ENCODE data around the gene MAP3K3.

GRCh38 chr17:63685578-63685977, 63.4 kb downstream of the MAP3K3 start:
- TF ChIP-seq CTCF (IDR thresholded peaks at IDR 0.05), result no peak
- TF ChIP-seq POLR2A (IDR thresholded peaks at IDR 0.05), result no peak
- TF ChIP-seq POLR2AphosphoS5 (IDR thresholded peaks at IDR 0.05), result no peak

Measured in suprapubic skin (tissue), 4 donors.